HG02623 (cell line): Measurements from ENCODE around the gene CMTM3.
"Not testable (repeated sequence)": the region's sequence is repeated elsewhere in the genome, so short reads cannot be mapped to it uniquely, and the experiment has no call there.

ENCODE experiments used
- ATAC-seq: cut with Tn5 transposase; IDR thresholded peaks from one replicate; pipeline ENCODE4 v1.9.1; 2021; ENCODE audit warnings: moderate library complexity; ENCODE audit not compliant: unreplicated experiment

Gene CMTM3

DNA sequence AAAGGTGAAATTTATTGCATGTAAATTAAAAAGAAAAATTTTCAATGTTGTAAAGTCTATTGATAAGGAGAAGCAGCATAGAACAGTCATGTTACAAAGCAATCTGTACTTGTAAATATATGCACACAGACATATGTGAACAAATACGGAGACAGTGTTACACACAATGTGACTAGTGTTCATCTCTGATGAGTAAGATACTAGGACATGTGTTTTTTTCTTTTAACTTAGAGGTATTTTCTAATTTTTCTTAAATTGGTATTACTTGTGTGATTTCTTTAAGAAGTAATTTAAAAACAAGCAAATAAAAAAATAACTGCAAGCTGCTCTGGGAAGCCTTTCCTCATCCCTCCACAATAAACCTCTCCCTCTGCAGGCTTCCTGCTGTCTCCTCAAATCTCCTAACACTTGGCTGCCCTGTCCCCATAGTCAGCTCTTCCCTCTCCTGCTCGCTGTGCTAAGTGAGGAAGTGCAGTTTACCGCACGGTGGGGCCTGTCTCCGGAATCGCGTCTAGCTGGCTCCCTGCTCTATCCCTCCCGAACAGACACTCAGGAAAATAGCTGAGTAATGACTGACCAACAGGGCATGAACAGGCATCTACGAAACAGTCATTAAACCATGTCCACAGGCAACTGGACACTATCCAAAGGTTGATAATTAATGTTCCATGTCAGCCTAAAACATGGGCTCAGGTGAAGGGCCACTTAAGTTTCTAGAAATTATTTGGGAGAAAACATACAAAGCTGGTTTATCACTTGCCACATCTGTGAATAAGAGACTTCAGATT lies 56.1 kb downstream of the CMTM3 start:
- no peak for ATAC-seq

GRCh38 chr16:66661210-66661560 lies 56.7 kb downstream of the CMTM3 start:
- ATAC-seq, result no peak

GRCh38 chr16:66661671-66662346 lies 57.3 kb downstream of the CMTM3 start:
- ATAC-seq, result not testable (repeated sequence)

GRCh38 chr16:66662445-66663194 lies 58.1 kb downstream of the CMTM3 start:
- ATAC-seq, result no peak
